Right lobe of liver (tissue), 4 donors: ENCODE data around the gene DGLUCY.

ENCODE experiments used
- POLR2A ChIP-seq: fragments of 450-650 bp; IDR thresholded peaks from one replicate; pipeline ENCODE4 v1.6.1; 2017; ENCODE audit warnings: antibody characterized with exemption, mild to moderate bottlenecking
- TF ChIP-seq, protein P1 (sequence below), 4 donors: fragments of 200-600 bp in 3 of 4; fragments of 450-650 bp in 1 of 4; IDR thresholded peaks; one replicate each; pipeline versions ENCODE4 v1.5.1 to v1.8.0; 2016 to 2022; ENCODE audit warnings: antibody characterized with exemption in 4 of 4, mild to moderate bottlenecking in 2 of 4
- donor health status: DM: no; HTN: no; CAD: no.
- donor health status: DM: no; HTN: no; CAD: no.
- donor health status: DM: no; HTN: yes; CAD: no.

GRCh38 chr14:91219517-91220389 lies 105.9 kb downstream of the DGLUCY start:
- TF ChIP-seq, protein P1, sequence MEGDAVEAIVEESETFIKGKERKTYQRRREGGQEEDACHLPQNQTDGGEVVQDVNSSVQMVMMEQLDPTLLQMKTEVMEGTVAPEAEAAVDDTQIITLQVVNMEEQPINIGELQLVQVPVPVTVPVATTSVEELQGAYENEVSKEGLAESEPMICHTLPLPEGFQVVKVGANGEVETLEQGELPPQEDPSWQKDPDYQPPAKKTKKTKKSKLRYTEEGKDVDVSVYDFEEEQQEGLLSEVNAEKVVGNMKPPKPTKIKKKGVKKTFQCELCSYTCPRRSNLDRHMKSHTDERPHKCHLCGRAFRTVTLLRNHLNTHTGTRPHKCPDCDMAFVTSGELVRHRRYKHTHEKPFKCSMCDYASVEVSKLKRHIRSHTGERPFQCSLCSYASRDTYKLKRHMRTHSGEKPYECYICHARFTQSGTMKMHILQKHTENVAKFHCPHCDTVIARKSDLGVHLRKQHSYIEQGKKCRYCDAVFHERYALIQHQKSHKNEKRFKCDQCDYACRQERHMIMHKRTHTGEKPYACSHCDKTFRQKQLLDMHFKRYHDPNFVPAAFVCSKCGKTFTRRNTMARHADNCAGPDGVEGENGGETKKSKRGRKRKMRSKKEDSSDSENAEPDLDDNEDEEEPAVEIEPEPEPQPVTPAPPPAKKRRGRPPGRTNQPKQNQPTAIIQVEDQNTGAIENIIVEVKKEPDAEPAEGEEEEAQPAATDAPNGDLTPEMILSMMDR (IDR thresholded peaks at IDR 0.05): no peak
- no peak for TF ChIP-seq POLR2A
